PC-9 (cell line): ENCODE results near the gene ASB13.

ENCODE experiments used
- CTCF ChIP-seq: fragments of 200-600 bp; sonication (generic); conservative IDR thresholded peaks from 2 replicates; pipeline ENCODE4 v1.6.1; 2017; ENCODE audit warnings: mixed run types, antibody characterized with exemption, mild to moderate bottlenecking, moderate library complexity
- EZH2 ChIP-seq: fragments of 200-600 bp; sonication (generic); IDR thresholded peaks from 2 replicates; pipeline ENCODE4 v1.8.0; 2017; ENCODE audit warnings: antibody characterized with exemption, low read depth

- TF ChIP-seq CTCF (no peak), EZH2 (no peak)
Observed at GRCh38 chr10:5591336-5591824, 75.0 kb downstream of the ASB13 start.
